ENCODE results near the gene ADA. TPM values are rescaled to one million over a fixed set of nuclear protein-coding genes. Genes with fewer than 3 reads are reported as not detected.
A peak's percentile ranks its signal among the peaks of the same experiment; 100 is the strongest.

Gene ADA
- total and polyA plus RNA-seq, 9 of the 15 experiments (the other 6 are each of a cell fraction or from before 2014, with no cell fraction given): 2.4 to 26.1 (median 5.3) TPM

DNA sequence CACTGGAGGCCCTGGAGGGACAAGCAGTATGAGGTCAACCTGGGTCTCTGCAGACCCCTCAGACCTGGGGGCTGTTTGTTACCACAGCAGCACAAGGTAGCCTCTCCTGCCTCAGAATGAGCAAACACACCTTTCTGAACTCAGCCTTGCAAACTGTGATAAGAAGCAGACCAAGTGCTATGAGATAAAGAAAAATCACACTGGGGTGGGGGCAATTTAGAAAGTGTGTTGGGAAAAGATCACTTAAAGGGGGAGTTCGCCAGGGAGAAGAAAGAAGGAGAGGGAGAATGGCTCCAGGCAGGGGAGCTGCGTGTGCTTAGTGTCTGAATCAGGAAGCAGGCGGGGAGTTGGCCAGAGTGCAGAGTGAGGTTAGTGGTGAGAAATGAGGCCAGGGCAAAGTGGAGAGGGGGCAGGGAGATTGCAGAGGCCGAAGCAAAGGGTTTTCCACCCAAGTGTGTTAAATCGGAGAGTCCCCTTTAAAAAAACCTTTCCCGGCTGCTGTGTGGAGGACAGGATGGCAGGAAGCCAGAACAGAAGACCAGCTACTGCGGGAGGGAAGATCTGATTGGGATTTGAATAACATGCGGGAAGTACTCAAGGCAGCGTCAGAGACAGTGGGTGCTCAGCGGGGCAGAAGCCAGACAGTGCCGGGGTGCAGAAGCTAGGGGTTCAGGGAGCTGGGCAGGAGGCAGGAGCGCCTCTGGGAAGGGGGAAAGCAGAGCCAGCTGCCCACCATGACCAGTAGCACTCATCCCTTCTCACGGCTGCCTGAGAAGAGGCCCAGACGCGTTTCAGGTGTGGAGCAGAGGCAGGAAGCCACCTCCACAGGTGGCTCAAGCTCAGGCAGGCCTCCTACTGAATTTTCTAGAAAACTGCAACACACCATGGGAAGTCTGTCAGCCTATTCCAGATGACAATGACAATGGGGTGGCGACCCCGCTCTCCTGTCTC lies 9.0 kb downstream of the ADA start:
- no peaks in the 10 kb centered on the region for H3K9me3 ChIP-seq (replicated peaks; ENCODE audit: control insufficient read depth, insufficient read depth, low read depth, low read length)
- BruUV-seq (replicated peaks): no TSS peak
- CTCF ChIA-PET (ENCODE audit: low intra/inter-chr PET ratio): no interaction called here
- in situ Hi-C loops (cut with MboI): no loop called here
- peak overlapping the region; percentile 23; the same call in 1 of the 3 replicates for H3K27ac ChIP-seq (ENCODE audit: extremely low read depth, low read depth, low read length)
- H3K4me1 ChIP-seq (replicated peaks in 1 of 2; ENCODE audit: control insufficient read depth in 2 of 2, insufficient read depth in 2 of 2, low read length in 2 of 2): peaks cover 12 to 16% of the 10 kb centered on the region in 2 experiments
- H3K79me2 ChIP-seq (ENCODE audit: control insufficient read depth, insufficient read depth, low read length): no peaks in the 10 kb centered on the region
- H2AFZ ChIP-seq (ENCODE audit: low read depth, low read length): peak overlapping the region; percentile 53
- intact Hi-C loops (cut with micrococcal nuclease): no loop called here
- H3K4me2 ChIP-seq (ENCODE audit: insufficient read depth, low read length): peak overlapping the region; percentile 50
- ATAC-seq (peak; percentile 75), DNase-seq (ENCODE audit: extremely low read depth in 1 of 4, low spot score in 3 of 4) (peak; percentile 39 to 65 (median 56)), FAIRE-seq (peak; percentile 69)
- H3K4me3 ChIP-seq: no peak overlapping the region
- H3K27me3 ChIP-seq (ENCODE audit: control insufficient read depth in 2 of 2, insufficient read depth in 2 of 2, low read length in 2 of 2): no peaks in the 10 kb centered on the region; a peak in 1 of 5 replicates
- H3K9me1 ChIP-seq (ENCODE audit: control insufficient read depth, insufficient read depth, low read length): no peaks in the 10 kb centered on the region
- 20% methylated on average over 17 of the region's 17 CpGs for WGBS (ENCODE audit: insufficient coverage, low coverage, missing lambda C conversion rate)
- POLR2A ChIA-PET: no interaction called here
- H3K36me3 ChIP-seq (ENCODE audit: control insufficient read depth, insufficient read depth, low read length): no peaks in the 10 kb centered on the region
- no peaks in the 10 kb centered on the region; the same call in 1 of the 2 replicates for H4K20me1 ChIP-seq (replicated peaks; ENCODE audit: control insufficient read depth, insufficient read depth, low read length)
- H3K9ac ChIP-seq (ENCODE audit: insufficient read depth in 1 of 2, low read depth in 2 of 2, low read length in 2 of 2): peak overlapping the region in 1 of 2 experiments; percentile 61; a peak in 2 of 4 replicates
- TF ChIP-seq EP300 (IDR thresholded peaks at IDR 0.05; ENCODE audit: low read length) (0 out of 2 replicates have a peak, but pooled peaks have one; percentile 5), TCF3 (CRISPR knock-in tag; IDR thresholded peaks at IDR 0.05) (peak; percentile 69), JUN (IDR thresholded peaks at IDR 0.05; ENCODE audit: borderline replicate concordance, low read depth, low read length) (no peak), JUN (CRISPR knock-in tag; IDR thresholded peaks at IDR 0.05; ENCODE audit: borderline replicate concordance) (no peak), OTX1 (CRISPR knock-in tag; IDR thresholded peaks at IDR 0.05) (0 out of 2 replicates have a peak, but pooled peaks have one; percentile 41), NBN (IDR thresholded peaks at IDR 0.05; ENCODE audit: low read depth) (no peak), TRIM24 (IDR thresholded peaks at IDR 0.05) (peak in 1 of 2 experiments; percentile 27; a peak in 1 of 4 replicates), KLF1 (tag; IDR thresholded peaks at IDR 0.05) (no peak), CHD1 (IDR thresholded peaks at IDR 0.05; ENCODE audit: low read length) (no peak), MAZ (CRISPR knock-in tag; conservative IDR thresholded peaks at IDR 0.05 in 1 of 2, IDR thresholded peaks at IDR 0.05 in 1 of 2) (peak in 1 of 2 experiments; percentile 27; a peak in 1 of 4 replicates), HLTF (IDR thresholded peaks at IDR 0.05) (no peak), ZBTB7A (IDR thresholded peaks at IDR 0.05; ENCODE audit: borderline replicate concordance, control insufficient read depth, low read depth, low read length) (peak; percentile 73; the same call in 1 of the 2 replicates)
- TF ChIP-seq, protein P1, sequence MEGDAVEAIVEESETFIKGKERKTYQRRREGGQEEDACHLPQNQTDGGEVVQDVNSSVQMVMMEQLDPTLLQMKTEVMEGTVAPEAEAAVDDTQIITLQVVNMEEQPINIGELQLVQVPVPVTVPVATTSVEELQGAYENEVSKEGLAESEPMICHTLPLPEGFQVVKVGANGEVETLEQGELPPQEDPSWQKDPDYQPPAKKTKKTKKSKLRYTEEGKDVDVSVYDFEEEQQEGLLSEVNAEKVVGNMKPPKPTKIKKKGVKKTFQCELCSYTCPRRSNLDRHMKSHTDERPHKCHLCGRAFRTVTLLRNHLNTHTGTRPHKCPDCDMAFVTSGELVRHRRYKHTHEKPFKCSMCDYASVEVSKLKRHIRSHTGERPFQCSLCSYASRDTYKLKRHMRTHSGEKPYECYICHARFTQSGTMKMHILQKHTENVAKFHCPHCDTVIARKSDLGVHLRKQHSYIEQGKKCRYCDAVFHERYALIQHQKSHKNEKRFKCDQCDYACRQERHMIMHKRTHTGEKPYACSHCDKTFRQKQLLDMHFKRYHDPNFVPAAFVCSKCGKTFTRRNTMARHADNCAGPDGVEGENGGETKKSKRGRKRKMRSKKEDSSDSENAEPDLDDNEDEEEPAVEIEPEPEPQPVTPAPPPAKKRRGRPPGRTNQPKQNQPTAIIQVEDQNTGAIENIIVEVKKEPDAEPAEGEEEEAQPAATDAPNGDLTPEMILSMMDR (IDR thresholded peaks at IDR 0.05 in 2 of 3, conservative IDR thresholded peaks at IDR 0.05 in 1 of 3; ENCODE audit: insufficient read depth in 2 of 3, low read depth in 1 of 3, low read length in 3 of 3): 0 out of 6 replicates have a peak, but pooled peaks of 1 of the 3 experiments have one; percentile 14
- TF ChIP-seq, protein P2, sequence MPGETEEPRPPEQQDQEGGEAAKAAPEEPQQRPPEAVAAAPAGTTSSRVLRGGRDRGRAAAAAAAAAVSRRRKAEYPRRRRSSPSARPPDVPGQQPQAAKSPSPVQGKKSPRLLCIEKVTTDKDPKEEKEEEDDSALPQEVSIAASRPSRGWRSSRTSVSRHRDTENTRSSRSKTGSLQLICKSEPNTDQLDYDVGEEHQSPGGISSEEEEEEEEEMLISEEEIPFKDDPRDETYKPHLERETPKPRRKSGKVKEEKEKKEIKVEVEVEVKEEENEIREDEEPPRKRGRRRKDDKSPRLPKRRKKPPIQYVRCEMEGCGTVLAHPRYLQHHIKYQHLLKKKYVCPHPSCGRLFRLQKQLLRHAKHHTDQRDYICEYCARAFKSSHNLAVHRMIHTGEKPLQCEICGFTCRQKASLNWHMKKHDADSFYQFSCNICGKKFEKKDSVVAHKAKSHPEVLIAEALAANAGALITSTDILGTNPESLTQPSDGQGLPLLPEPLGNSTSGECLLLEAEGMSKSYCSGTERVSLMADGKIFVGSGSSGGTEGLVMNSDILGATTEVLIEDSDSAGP (CRISPR knock-in tag; IDR thresholded peaks at IDR 0.05): peak; percentile 74; the same call in 1 of the 2 replicates
- TF ChIP-seq, protein P3, sequence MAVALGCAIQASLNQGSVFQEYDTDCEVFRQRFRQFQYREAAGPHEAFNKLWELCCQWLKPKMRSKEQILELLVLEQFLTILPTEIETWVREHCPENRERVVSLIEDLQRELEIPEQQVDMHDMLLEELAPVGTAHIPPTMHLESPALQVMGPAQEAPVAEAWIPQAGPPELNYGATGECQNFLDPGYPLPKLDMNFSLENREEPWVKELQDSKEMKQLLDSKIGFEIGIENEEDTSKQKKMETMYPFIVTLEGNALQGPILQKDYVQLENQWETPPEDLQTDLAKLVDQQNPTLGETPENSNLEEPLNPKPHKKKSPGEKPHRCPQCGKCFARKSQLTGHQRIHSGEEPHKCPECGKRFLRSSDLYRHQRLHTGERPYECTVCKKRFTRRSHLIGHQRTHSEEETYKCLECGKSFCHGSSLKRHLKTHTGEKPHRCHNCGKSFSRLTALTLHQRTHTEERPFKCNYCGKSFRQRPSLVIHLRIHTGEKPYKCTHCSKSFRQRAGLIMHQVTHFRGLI (CRISPR knock-in tag; IDR thresholded peaks at IDR 0.05): no peak
